IPS-20b (cell line): Measurements from ENCODE around the gene DOK3.

Source experiments
- H3K27ac ChIP-seq: one replicate; pipeline ENCODE4 v1.5.1; 2013; ENCODE audit warnings: low read length
- H3K27me3 ChIP-seq: 2 replicates; pipeline ENCODE4 v1.6.1; 2013; ENCODE audit warnings: mild to moderate bottlenecking, low read length, inconsistent platforms; ENCODE audit not compliant: insufficient read depth
- H3K36me3 ChIP-seq: 2 replicates; pipeline ENCODE4 v1.6.1; 2013; ENCODE audit warnings: low read depth, mild to moderate bottlenecking, inconsistent platforms, low read length, moderate library complexity; ENCODE audit not compliant: insufficient read depth
- H3K4me1 ChIP-seq: 2 replicates; pipeline ENCODE4 v1.6.1; 2013; ENCODE audit warnings: mild to moderate bottlenecking, control low read depth, inconsistent platforms, low read length, moderate library complexity; ENCODE audit not compliant: insufficient read depth
- H3K4me3 ChIP-seq: 2 replicates; pipeline ENCODE4 v1.5.1; 2013; ENCODE audit warnings: mild to moderate bottlenecking, low read length, inconsistent platforms
- H3K9ac ChIP-seq: 2 replicates; pipeline ENCODE4 v1.6.1; 2013; ENCODE audit warnings: low read depth, mild to moderate bottlenecking, inconsistent platforms, low read length, moderate library complexity
- H3K9me3 ChIP-seq: 2 replicates; pipeline ENCODE4 v1.6.1; 2013; ENCODE audit warnings: mild to moderate bottlenecking, low read depth, low read length, inconsistent platforms; ENCODE audit not compliant: insufficient read depth

Gene DOK3

GRCh38 chr5:177465044-177465443, 44.6 kb downstream of the DOK3 start:
- Histone ChIP-seq H3K9me3 (no peaks in the 10 kb centered on the region), H3K27ac (no peak overlapping the region), H3K27me3 (no peaks in the 10 kb centered on the region), H3K4me3 (no peak overlapping the region), H3K9ac (no peak overlapping the region), H3K4me1 (peaks cover 8% of the 10 kb centered on the region), H3K36me3 (peaks cover 86% of the 10 kb centered on the region)

DNA sequence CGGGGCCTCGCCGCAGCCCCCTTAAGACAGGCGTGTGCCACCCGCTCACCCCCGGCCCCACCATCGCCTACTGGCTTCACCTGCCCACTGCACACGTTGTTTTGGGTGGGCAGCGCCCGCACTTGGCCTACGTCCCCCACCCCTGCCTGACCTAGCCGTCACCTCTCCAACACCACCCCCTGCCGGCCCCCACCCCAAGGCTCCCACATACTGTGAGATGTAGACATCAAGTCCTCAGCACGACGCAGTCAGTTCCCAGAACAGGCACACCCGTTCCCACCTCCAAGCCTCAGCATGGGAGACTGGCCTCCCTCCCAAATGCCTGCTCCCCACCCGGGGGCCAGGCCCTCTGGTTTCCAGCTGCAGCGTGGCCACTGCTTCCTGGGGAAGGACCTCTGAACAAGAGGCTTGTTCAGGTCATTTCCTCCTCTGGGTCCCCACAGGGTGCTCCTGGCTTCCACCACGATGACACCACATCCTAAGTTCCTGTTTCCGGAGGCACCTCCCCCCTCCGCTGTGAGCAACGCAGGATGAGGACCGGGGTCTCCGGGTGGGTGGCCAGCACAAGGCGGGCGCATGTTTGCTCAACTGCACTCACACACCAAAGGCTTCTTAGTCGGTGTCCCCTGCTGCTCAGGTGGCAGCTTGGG, 47.5 kb downstream of the DOK3 start:
- H3K4me1 ChIP-seq = peaks cover 3% of the 10 kb centered on the region; the same call in 1 of the 2 replicates
- no peaks in the 10 kb centered on the region for H3K27me3 ChIP-seq
- no peak overlapping the region for H3K4me3 ChIP-seq
- H3K9me3 ChIP-seq = no peaks in the 10 kb centered on the region
- H3K9ac ChIP-seq = no peak overlapping the region
- H3K27ac ChIP-seq = no peak overlapping the region
- H3K36me3 ChIP-seq = peaks cover 84% of the 10 kb centered on the region

DNA sequence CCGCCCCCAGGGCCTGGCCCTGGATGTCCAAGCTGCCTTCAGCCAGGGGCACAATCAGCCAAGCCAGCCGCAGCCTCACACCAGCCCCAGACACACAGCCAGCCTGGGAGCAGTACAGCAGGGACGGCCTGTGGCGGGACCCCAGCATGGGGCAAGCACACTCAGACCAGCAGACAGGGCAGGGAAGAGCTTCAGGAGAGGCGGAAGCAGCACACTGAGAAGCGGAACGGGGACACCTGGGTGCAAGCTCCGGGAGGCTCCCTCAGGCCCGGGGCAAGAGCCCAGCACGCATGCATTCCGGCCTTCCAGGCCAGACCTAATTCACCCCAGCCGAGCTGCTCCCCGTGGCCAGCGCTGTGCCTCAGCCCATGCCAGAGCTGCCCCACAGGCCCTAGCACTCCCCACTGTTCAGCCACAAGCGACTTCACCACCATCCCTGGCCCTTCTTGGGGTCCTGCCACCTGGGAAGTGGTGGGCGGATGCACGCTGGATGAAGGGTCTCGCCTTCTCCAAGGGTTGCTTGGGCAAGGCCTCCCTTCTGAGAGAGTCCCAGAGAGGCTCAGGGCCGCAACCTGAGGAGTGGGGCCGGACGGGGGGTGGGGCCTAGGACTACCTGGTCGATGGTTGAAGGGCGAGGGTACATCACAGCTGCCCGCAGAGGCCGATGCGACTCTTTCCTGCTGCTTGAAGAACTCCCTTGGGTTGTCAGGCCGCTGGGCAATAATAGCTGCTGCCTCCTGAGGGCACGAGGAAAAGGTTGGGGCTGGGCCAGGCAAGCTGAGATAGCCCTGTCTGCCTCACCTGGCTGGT, 49.6 kb downstream of the DOK3 start:
- Histone ChIP-seq H3K9me3 (no peaks in the 10 kb centered on the region), H3K4me1 (peaks cover 5% of the 10 kb centered on the region; the same call in 1 of the 2 replicates), H3K27ac (no peak overlapping the region), H3K4me3 (no peak overlapping the region), H3K27me3 (no peaks in the 10 kb centered on the region), H3K36me3 (peaks cover 69% of the 10 kb centered on the region), H3K9ac (no peak overlapping the region)

- Histone ChIP-seq H3K36me3 (peaks cover 68% of the 10 kb centered on the region), H3K9ac (no peak overlapping the region), H3K27ac (no peak overlapping the region), H3K27me3 (no peaks in the 10 kb centered on the region), H3K4me1 (peaks cover 5% of the 10 kb centered on the region; the same call in 1 of the 2 replicates), H3K9me3 (no peaks in the 10 kb centered on the region), H3K4me3 (no peak overlapping the region)
These were observed 50.3 kb downstream of the DOK3 start for GRCh38 chr5:177459357-177459756.

DNA sequence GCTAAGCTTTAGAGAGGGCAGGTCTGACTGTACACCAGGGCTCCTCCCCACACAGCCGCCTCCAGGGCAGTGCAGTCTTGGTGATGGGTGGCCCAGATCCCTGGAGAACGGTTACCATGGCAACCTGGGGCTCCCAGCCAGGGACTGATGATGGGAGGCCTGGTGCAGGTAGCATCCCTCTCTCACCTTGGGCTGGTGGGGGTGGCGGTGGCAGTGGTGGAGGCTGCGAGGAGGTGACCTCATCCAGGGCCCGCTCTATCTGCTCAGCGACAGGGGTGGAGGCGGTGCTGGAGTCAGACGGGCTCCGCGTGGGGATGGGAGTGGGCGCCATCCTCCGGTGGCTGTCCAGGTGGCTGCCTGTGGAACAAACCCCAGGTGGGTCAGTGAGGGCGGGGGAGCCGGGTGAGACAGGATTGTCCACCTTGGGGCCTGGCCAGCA, 50.7 kb downstream of the DOK3 start:
- Histone ChIP-seq H3K9me3 (no peaks in the 10 kb centered on the region), H3K4me3 (no peak overlapping the region), H3K27me3 (peaks cover 2% of the 10 kb centered on the region; the same call in 1 of the 2 replicates), H3K9ac (no peak overlapping the region), H3K4me1 (peaks cover 5% of the 10 kb centered on the region; the same call in 1 of the 2 replicates), H3K27ac (no peak overlapping the region), H3K36me3 (peaks cover 68% of the 10 kb centered on the region)

DNA sequence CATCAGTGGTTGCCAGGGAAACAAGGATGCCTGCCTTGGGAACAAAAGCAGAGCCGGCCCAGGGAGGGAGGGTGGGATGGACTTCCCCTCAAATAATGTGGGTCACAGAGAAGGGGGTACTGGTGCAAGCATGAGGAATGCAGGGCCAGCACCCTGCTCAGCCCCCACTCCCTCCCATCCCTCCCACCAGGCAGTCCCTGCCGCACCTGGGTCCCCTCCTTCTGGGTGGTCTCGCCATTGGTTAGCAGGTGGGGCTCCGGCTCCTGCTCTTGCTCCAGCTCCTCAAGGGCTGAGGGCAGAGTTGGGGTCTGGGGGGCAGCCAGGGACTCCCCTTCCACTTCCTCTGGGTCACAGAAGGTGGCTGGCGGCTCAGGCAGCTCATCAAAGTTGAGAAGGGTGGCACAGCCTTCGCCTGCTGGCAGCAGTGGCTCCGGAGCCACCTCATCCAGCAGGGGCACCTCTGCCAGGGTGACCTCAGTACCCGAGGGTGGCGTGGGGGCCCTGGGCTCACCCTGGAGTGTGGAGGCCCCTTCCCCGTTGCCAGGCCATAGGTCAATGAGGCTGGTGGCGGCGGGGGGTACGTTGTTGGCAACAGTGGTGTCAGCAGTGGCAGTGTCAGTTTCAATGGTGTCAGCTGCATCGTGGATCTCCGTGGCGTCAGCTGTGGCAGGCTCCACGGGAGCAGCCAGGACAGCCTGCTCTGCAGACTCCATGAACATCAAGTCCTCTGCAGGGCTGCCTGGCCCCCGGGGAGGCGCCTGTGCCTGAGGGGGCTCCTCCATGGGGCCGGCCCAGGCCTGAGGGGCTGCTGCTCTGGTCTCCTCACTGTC, 51.6 kb downstream of the DOK3 start:
- Histone ChIP-seq H3K9ac (no peak overlapping the region), H3K36me3 (peaks cover 60% of the 10 kb centered on the region), H3K27ac (no peak overlapping the region), H3K4me3 (no peak overlapping the region), H3K4me1 (peaks cover 5% of the 10 kb centered on the region; the same call in 1 of the 2 replicates), H3K9me3 (no peaks in the 10 kb centered on the region), H3K27me3 (peaks cover 11% of the 10 kb centered on the region)

DNA sequence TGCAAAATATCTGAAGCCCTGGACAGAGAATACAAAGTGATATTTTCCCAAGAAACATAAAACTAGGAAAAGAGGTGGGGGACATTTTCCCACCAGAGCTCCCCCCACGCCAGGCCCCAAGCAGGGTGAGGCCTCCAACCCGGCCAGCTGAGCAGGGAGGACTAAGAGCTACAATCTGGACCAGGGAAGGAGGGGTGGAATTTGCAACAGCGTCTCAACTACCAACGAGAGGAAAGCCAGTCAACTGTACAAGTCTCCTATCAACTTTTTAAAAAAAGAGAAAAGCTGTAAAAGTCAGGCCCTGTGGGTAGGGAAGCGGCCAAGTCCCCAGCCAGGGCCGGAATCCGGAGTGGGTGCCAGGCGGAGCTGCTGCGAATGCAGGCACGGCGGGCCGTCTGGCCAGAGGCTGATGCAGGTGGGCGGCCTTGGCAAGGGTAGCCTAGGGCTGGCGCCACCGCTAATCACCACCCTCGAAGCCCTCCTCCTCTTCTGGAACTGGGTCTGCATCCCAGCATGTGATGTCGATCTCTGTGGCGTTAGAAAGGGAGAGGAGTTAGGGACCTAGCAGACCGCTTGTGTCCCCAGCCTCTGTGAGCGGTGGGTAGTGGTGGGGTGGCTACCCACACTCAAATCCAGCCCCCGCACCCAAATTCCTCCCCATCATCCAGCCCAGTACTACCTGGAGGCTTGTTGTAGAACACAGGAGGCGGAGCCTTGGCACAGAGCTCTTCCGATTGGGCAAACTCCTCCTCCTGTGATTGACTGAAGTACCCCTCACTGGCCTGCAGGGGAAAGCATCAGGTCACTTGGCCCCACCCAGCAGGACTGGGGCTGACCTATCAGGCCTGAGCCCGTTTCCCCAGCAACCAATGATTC, 52.4 kb downstream of the DOK3 start:
- Histone ChIP-seq H3K27me3 (peaks cover 13% of the 10 kb centered on the region), H3K4me1 (peaks cover 5% of the 10 kb centered on the region; the same call in 1 of the 2 replicates), H3K9ac (no peak overlapping the region), H3K27ac (peak overlapping the region; percentile 29), H3K36me3 (peaks cover 52% of the 10 kb centered on the region), H3K4me3 (no peak overlapping the region), H3K9me3 (no peaks in the 10 kb centered on the region)

DNA sequence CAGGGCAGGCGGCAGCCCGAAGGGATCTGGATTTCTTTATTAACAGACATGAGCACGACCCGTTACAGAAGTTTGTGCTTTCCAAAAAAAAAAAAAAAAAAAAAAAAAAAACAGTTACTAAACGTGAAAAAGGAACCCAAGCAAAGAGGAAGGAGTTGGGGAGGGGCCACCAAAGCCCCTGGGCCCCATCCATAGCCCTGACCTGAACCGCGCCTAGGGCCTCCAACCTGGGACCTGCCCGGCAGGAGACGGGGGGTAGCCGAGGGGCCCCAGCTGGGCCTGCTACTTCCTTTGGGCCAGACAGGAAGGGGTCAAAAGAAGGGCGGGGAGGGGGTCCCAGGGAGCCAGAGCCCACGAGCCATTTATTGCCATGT, 53.0 kb downstream of the DOK3 start:
- Histone ChIP-seq H3K4me1 (peaks cover 5% of the 10 kb centered on the region; the same call in 1 of the 2 replicates), H3K9me3 (no peaks in the 10 kb centered on the region), H3K27ac (peak overlapping the region; percentile 29), H3K27me3 (peaks cover 13% of the 10 kb centered on the region), H3K36me3 (peaks cover 46% of the 10 kb centered on the region), H3K9ac (no peak overlapping the region), H3K4me3 (no peak overlapping the region)

- peak overlapping the region; percentile 83 for H3K9ac ChIP-seq
- peak overlapping the region; percentile 55 for H3K27ac ChIP-seq
- H3K4me1 ChIP-seq = peaks cover 5% of the 10 kb centered on the region; the same call in 1 of the 2 replicates
- H3K4me3 ChIP-seq = peak overlapping the region; percentile 82
- H3K9me3 ChIP-seq = no peaks in the 10 kb centered on the region
- peaks cover 13% of the 10 kb centered on the region for H3K27me3 ChIP-seq
- peaks cover 41% of the 10 kb centered on the region for H3K36me3 ChIP-seq
These were observed 53.7 kb downstream of the DOK3 start for GRCh38 chr5:177455661-177456590.

- peak overlapping the region; percentile 82 for H3K4me3 ChIP-seq
- H3K27ac ChIP-seq = no peak overlapping the region
- peaks cover 34% of the 10 kb centered on the region for H3K36me3 ChIP-seq
- peaks cover 13% of the 10 kb centered on the region for H3K27me3 ChIP-seq
- peak overlapping the region; percentile 83 for H3K9ac ChIP-seq
- H3K4me1 ChIP-seq = peaks cover 5% of the 10 kb centered on the region; the same call in 1 of the 2 replicates
- no peaks in the 10 kb centered on the region for H3K9me3 ChIP-seq
These were observed 54.5 kb downstream of the DOK3 start for GRCh38 chr5:177455036-177455660.
